LNCAP (cell line): ENCODE data around the gene HDHD5.

Experiments
- TF ChIP-seq, protein P1 (sequence below): fragments of 450-650 bp; IDR thresholded peaks from 2 replicates; pipeline ENCODE4 v1.5.1; 2017; ENCODE audit warnings: mild to moderate bottlenecking

Gene HDHD5

DNA sequence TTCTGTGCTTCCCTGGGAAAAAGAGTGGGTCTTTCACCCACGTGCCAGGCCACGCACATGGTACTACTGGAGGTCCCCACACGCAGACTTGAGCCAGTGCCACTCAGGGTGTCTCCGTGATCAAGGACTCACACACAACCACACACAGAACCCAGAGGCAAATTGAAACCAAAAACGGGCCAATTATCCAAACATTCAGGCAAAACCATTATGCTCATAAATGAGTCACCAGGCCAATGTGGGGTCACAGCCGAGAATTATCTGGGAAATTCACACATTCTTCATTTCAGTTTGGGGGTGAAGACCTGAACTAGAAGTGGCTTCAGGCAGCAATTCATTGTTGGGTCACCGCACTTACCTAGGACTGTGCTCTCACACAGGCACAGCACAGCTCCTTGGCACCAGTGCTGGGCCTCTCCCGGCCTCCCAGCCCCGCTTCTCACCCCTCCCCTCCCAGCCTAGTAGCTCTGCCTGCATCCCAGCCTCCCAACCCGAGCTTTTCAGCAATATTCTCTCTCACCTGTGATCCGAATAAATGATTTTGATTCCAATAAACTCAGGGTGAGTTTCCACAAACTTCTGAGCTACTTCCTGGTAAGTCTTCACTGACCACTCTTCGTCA is 32.2 kb upstream of the HDHD5 start:
- TF ChIP-seq, protein P1, sequence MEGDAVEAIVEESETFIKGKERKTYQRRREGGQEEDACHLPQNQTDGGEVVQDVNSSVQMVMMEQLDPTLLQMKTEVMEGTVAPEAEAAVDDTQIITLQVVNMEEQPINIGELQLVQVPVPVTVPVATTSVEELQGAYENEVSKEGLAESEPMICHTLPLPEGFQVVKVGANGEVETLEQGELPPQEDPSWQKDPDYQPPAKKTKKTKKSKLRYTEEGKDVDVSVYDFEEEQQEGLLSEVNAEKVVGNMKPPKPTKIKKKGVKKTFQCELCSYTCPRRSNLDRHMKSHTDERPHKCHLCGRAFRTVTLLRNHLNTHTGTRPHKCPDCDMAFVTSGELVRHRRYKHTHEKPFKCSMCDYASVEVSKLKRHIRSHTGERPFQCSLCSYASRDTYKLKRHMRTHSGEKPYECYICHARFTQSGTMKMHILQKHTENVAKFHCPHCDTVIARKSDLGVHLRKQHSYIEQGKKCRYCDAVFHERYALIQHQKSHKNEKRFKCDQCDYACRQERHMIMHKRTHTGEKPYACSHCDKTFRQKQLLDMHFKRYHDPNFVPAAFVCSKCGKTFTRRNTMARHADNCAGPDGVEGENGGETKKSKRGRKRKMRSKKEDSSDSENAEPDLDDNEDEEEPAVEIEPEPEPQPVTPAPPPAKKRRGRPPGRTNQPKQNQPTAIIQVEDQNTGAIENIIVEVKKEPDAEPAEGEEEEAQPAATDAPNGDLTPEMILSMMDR, result no peak

DNA sequence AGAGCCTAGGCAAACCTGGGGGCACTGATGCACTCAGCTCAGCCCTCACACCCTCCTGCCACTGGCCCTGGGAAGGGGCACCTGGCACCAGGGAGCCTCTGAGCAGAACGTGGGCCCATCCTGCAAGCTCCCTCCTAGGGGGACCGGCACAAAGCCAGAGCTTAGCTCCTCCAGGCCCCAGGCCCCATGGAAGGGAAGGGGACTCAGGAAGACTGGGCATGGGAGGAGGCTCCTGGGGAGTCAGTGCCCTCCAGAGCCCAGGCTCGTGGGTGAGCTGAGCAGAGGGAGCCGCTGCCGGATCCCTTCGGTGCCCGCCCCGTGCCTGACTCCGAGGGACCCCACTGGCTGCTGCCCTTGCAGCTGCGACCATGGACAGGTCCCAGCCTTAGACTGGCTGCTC is 31.6 kb upstream of the HDHD5 start:
- TF ChIP-seq, protein P1, result no peak

DNA sequence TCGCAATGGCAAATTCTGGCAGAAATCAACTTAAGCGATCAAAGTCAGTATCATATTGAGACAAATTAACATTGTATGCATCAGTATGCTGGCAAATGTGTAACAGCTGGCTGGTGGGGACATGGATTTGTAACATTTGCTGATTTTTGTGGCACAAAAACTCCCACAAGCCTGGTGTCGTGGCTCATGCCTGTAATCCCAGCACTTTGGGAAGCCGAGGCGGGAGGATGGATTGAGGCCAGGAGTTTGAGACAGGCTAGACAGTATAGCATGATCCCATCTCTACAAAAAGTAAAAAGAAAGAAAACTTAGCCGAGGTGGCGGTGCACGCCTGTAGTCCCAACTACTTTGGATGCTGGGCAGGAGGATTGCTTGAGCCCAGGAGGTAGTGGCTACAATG is 17.6 kb upstream of the HDHD5 start:
- TF ChIP-seq, protein P1, result no peak

DNA sequence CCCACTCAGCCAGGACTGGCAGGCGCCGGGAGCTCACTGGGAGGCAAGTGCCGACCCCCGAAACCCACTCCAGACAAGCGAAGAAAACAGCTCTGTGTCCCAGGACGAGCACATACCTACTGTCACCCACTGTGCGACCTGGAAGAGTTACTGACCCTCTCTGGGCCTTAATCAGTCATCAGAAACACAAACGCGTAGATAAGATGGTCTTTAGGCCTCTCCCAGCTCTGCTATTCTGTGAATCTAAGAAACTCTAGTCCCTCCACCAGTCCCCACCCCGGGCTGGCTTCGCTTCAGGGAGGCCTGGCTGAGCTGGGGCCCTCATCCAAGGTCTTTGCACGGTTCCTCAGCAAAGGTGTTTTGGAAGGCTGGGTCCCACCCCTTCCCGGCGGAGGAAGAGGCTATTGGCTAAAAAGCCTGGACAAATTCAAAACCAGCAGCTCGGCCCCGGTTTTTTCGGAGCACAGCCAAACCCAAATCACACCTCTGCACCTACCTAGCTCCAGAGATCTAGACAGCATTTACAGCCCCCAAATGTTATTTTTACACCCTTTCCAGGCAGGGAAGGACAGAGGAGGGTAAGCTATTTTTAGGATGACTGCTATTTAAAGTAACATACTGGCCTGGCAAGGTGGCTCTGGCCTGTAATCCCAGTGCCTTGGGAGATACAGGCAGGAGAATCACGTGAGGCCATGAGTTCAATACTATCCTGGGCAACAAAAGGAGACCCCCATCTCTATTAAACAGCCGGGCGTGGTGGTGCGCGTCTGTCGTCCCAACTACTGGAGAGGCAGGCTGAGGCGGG is 13.2 kb upstream of the HDHD5 start:
- TF ChIP-seq, protein P1, result no peak

DNA sequence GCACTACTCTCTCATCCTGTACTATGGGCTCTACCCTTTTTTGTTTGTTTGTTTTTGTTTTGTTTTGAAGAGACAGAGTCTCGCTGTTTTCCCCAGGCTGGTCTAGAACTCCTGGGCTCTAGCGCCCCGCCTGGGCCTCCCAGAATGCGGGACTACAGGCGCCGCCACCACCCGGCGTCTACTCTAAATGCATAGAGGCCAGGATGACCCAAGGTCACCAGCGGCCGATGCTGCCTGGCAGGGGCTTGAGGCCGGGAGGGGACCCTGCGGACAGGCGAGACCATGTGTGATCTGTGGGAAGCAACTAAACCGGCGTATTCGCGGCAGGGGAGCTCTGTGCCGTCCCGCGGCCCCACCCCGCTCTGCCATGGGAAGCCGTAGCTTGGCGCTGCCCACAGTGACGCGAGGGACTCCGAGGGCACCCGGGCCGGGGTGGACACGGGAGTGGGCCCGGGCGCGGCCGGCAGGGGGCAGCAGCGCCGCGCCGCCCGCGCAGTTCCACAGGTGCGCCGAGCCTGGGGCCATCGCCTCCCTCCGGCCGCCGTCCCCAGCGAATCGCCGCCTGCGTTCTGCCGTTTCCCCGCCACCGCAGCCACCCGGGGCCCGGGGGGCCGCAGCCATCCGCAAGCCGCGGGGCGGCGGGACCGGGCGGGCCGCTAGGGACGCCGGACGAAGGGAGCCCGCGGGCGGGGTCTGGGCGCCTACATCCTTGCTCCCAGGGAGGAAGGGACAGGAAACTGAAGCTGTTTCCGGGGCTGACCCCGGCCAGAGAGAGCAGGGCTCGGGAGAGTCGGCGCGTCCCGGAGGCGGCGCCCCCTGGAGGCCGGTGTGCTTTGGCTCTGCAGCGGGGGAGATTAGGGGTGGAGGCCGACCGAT is 12.3 kb upstream of the HDHD5 start:
- TF ChIP-seq, protein P1, result peak; percentile 89

DNA sequence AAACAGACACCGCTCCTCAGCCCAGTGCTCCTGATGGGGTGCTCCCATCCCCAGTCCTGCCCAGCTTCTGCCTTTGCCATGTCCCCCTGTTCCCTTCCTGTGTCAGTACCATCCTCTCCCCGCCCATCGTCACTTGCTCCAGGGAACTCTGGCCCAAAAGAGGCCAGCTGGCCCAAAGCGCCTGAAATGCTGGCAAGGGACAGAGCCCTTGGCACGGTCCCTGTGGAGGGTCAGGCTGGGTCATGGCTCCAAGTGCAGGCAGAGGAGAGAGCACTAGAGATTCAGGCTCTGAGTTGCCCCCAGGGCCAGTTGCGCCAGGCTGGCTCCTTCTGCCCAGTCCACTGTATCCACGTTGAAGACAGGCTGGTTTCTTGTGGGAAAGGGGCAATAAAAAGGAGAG is 8.4 kb upstream of the HDHD5 start:
- TF ChIP-seq, protein P1, result no peak

DNA sequence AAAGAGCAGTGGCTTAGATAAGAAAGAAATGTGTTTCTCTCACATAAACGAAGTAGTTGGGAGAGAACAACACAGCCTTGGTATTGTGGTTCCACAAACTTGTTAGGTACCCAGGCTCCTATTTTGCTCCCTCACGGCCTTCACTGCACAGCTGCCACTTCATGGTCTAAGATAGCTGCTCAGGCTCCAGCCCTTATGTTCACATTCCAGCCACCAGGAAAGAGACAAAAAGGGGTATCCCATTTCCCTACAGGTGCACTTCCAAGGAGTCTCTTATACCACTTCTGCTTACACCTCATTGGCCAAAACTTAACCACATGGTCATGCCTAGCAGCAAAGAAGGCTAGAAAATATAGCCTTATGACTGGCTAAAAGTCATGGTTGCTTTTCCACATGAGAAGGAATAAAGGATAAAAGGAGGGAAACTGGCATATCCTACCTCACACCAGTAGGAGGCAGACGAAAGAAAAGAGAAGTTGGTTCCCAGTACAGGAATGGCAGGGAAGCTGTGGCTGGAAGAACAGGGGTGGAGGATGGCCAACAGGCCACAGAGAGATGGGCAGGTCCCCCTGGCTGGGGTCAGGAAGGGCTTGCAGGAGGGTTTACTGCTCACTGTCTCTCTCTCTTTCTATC is 5.4 kb upstream of the HDHD5 start:
- TF ChIP-seq, protein P1, result no peak
